ENCODE data around the gene C10orf88. TPM values are rescaled to one million over a fixed set of nuclear protein-coding genes. Genes with fewer than 3 reads are reported as not detected.

C10orf88 gene
- total and polyA plus RNA-seq, 4 experiments from 2014 or later = 8.1 to 12.3 (median 10.1) TPM

DNA sequence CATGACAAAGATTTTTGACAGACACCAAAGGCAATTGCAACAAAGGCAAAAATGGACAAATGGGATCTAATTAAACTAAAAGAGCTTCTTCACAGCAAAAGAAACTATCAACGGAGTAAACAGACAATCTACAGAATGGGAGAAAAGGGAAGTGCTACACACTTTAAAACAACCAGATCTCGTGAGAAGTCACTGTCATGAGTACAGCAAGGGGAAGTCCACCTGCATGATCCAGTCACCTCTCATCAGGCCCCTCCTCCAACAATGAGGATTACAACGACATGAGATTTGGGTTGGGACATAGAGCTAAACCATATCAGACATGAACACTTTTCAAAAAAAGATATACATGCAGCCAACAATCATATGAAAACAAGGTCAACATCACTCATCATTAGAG, 14.7 kb upstream of the C10orf88 start:
- H3K27me3 ChIP-seq (ENCODE audit: insufficient read depth, low read length) = no peaks in the 10 kb centered on the region
- Mint-ChIP-seq H3K36me3 (peaks cover 7 to 10% of the 10 kb centered on the region in 2 donors), H3K9me3 (peaks cover 0 to 39% (median 29%) of the 10 kb centered on the region in 8 donors), H3K4me3 (no peak overlapping the region), H3K27ac (no peak overlapping the region), H3K4me1 (no peaks in the 10 kb centered on the region), H3K27me3 (peaks cover 15 to 17% of the 10 kb centered on the region in 2 donors)
- no peaks in the 10 kb centered on the region for H3K9me3 ChIP-seq (ENCODE audit: control insufficient read depth in 1 of 2, low read length in 2 of 2)
- ChIA-PET POLR2A (ENCODE audit: partially characterized antibody) (no interaction called here), CTCF (ENCODE audit: partially characterized antibody) (interaction anchor here (1.3 to 1.7 kb wide), 2 partner anchors 11 kb away, joined by 3 to 6 read pairs; partner anchors contain the start of gene PSTK)
- H3K4me1 ChIP-seq (ENCODE audit: insufficient read depth, low read length) = no peaks in the 10 kb centered on the region
- no peak overlapping the region for H3K27ac ChIP-seq (ENCODE audit: low read depth, low read length)
- no peak for DNase-seq
- H3K4me3 ChIP-seq (ENCODE audit: low read length in 2 of 2) = no peak overlapping the region
- H3K36me3 ChIP-seq (ENCODE audit: insufficient read depth, low read length) = no peaks in the 10 kb centered on the region
- intact Hi-C loops (cut with micrococcal nuclease) = no loop called here

DNA sequence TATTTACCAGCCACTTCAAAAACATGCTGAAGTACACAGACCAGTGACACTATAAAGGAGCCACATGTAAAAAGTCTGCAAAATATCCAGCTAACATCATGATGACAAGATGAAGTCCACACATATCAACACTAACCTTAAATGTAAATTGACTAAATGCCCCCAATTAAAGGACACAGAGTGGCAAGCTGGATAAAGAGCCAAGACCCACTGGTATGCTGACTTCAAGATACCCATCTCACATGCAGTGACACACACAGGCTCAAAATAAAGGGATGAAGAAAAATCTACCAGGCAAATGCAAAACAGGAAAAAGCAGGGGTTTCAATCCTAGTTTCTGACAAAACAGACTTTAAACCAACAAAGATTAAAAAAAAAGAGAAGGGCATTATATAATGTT, 12.9 kb upstream of the C10orf88 start:
- no peaks in the 10 kb centered on the region for H3K27me3 ChIP-seq (ENCODE audit: insufficient read depth, low read length)
- Mint-ChIP-seq H3K27ac (no peak overlapping the region), H3K9me3 (peaks cover 0 to 44% (median 29%) of the 10 kb centered on the region in 8 donors), H3K4me3 (no peak overlapping the region), H3K4me1 (no peaks in the 10 kb centered on the region), H3K27me3 (peaks cover 12 to 19% of the 10 kb centered on the region in 2 donors), H3K36me3 (peaks cover 10 to 17% of the 10 kb centered on the region in 2 donors)
- H3K36me3 ChIP-seq (ENCODE audit: insufficient read depth, low read length) = no peaks in the 10 kb centered on the region
- no peak for DNase-seq
- H3K4me1 ChIP-seq (ENCODE audit: insufficient read depth, low read length) = no peaks in the 10 kb centered on the region
- intact Hi-C loops (cut with micrococcal nuclease) = no loop called here
- H3K27ac ChIP-seq (ENCODE audit: low read depth, low read length) = no peak overlapping the region
- CTCF ChIA-PET (ENCODE audit: partially characterized antibody) = interaction anchor here (1.2 to 1.5 kb wide), 4 partner anchors 9 to 13 kb away, joined by 3 to 4 read pairs (median 3); partner anchors contain the start of gene PSTK
- H3K9me3 ChIP-seq (ENCODE audit: control insufficient read depth in 1 of 2, low read length in 2 of 2) = no peaks in the 10 kb centered on the region
- POLR2A ChIA-PET (ENCODE audit: partially characterized antibody) = interaction anchor here (1.3 kb wide), 1 partner anchor 11 kb away, joined by 3 read pairs; no protein-coding TSS in a partner anchor
- H3K4me3 ChIP-seq (ENCODE audit: low read length in 2 of 2) = no peak overlapping the region

DNA sequence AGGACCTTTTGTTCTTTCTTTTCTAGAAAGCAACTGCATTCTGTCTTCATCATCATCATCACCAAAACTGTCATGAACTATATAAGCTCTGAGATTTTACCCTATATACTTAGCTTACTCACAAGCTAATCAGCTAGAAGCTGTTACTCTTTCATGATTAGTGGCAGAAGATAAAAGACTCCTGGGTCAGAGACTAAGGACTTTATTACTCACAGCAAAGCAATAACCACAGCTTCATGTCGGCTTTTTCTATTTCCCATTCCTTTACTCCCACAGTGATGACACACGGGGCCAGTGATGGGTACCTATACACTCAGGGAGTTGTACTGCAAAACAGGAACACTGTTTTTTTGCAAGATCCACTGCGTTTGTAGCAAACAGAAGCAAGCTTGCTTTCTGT, 8.4 kb upstream of the C10orf88 start:
- H3K4me1 ChIP-seq (ENCODE audit: insufficient read depth, low read length) = no peaks in the 10 kb centered on the region
- H3K36me3 ChIP-seq (ENCODE audit: insufficient read depth, low read length) = no peaks in the 10 kb centered on the region
- ChIA-PET CTCF (ENCODE audit: partially characterized antibody) (interaction anchor here (1.8 kb wide), 1 partner anchor 18 kb away, joined by 5 read pairs; the partner anchor contains the start of gene PSTK), POLR2A (ENCODE audit: partially characterized antibody) (no interaction called here)
- H3K4me3 ChIP-seq (ENCODE audit: low read length in 2 of 2) = no peak overlapping the region
- peaks cover 0 to 36% (median 20%) of the 10 kb centered on the region in 8 donors for H3K9me3 Mint-ChIP-seq
- intact Hi-C loops (cut with micrococcal nuclease) = no loop called here
- peaks cover 8 to 17% of the 10 kb centered on the region in 2 donors for H3K36me3 Mint-ChIP-seq
- peaks cover 9% of the 10 kb centered on the region in 2 donors for H3K27me3 Mint-ChIP-seq
- DNase-seq = no peak
- no peaks in the 10 kb centered on the region for H3K9me3 ChIP-seq (ENCODE audit: control insufficient read depth in 1 of 2, low read length in 2 of 2)
- H3K27ac ChIP-seq (ENCODE audit: low read depth, low read length) = no peak overlapping the region
- no peaks in the 10 kb centered on the region for H3K4me1 Mint-ChIP-seq
- no peaks in the 10 kb centered on the region for H3K27me3 ChIP-seq (ENCODE audit: insufficient read depth, low read length)
- no peak overlapping the region for H3K4me3 Mint-ChIP-seq
- no peak overlapping the region for H3K27ac Mint-ChIP-seq

DNA sequence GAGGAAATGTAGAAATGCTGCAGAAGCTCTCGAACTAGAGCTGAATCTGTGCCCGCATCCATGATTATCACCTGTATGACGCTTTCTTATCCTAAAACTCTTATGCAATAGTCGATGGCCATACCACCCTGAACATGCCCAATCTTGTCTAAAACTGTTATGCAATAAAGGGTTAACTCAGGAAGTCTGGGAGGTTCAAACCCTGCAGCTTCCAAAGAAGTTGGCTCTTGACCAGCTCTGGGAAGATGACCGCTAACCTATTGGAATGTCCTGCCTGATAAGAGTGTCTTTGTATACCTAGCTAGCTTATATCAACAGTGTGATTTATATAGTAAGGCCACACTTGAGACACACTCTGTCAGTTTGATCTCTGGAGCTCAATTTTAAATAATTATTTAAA, 3.4 kb upstream of the C10orf88 start:
- Mint-ChIP-seq H3K27ac (no peak overlapping the region), H3K4me3 (peak overlapping the region in 1 of 8 donors; percentile 12), H3K27me3 (peaks cover 3 to 4% of the 10 kb centered on the region in 2 donors), H3K9me3 (peaks cover 0 to 6% (median 1%) of the 10 kb centered on the region in 8 donors), H3K36me3 (peaks cover 8 to 10% of the 10 kb centered on the region in 2 donors), H3K4me1 (peaks cover 13 to 30% (median 22%) of the 10 kb centered on the region in 4 donors)
- POLR2A ChIA-PET (ENCODE audit: partially characterized antibody) = interaction anchor here (2.2 to 2.4 kb wide), 2 partner anchors 23 to 51 kb away, joined by 5 to 8 read pairs; partner anchors contain the start of genes ACADSB, IKZF5 and PSTK
- Histone ChIP-seq H3K27ac (ENCODE audit: low read depth, low read length) (no peak overlapping the region), H3K27me3 (ENCODE audit: insufficient read depth, low read length) (no peaks in the 10 kb centered on the region), H3K4me3 (ENCODE audit: low read length in 2 of 2) (no peak overlapping the region), H3K9me3 (ENCODE audit: control insufficient read depth in 1 of 2, low read length in 2 of 2) (no peaks in the 10 kb centered on the region), H3K36me3 (ENCODE audit: insufficient read depth, low read length) (no peaks in the 10 kb centered on the region), H3K4me1 (ENCODE audit: insufficient read depth, low read length) (peaks cover 18% of the 10 kb centered on the region)
- CTCF ChIA-PET (ENCODE audit: partially characterized antibody) = interaction anchor here (1.1 to 5.8 kb wide), 3 partner anchors 9 to 22 kb away, joined by 3 to 36 read pairs (median 6); partner anchors contain the start of gene PSTK
- DNase-seq = no peak
- intact Hi-C loops (cut with micrococcal nuclease) = loop anchor here (10.0 kb wide), 1 partner anchor 583 kb away; the partner anchor contains the start of gene PLEKHA1

DNA sequence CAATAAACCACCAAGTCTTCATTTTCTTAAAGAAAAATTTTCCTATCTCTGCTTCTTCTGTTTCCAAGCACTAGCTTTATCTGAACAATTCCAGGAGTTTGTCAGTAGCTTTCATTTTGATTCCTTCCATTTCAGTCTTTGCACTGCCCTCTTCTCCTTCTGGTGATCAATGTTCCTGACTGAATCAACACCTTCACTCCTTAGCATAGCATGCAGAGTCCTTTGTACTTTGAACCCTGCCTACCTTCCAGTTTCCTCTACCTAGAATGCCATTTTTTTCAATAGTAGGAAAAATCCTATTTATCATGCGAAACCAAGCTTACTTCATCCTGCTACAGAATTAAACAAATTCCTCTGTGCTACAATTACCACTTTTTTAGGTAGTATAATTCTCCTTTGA, 1.9 kb upstream of the C10orf88 start:
- no peaks in the 10 kb centered on the region for H3K9me3 ChIP-seq (ENCODE audit: control insufficient read depth in 1 of 2, low read length in 2 of 2)
- H3K36me3 Mint-ChIP-seq = peaks cover 5 to 11% of the 10 kb centered on the region in 2 donors
- H3K9me3 Mint-ChIP-seq = peaks cover 0 to 6% (median 1%) of the 10 kb centered on the region in 8 donors
- H3K27ac Mint-ChIP-seq = peak overlapping the region in 3 of 7 donors; percentile 11 to 31 (median 11)
- H3K27ac ChIP-seq (ENCODE audit: low read depth, low read length) = no peak overlapping the region
- peaks cover 0 to 3% of the 10 kb centered on the region in 2 donors for H3K27me3 Mint-ChIP-seq
- CTCF ChIA-PET (ENCODE audit: partially characterized antibody) = interaction anchor here (0.8 to 5.8 kb wide), 3 partner anchors 24 to 52 kb away, joined by 3 to 36 read pairs (median 3); partner anchors contain the start of genes IKZF5 and PSTK
- H3K4me3 ChIP-seq (ENCODE audit: low read length in 2 of 2) = no peak overlapping the region
- no peak for DNase-seq
- intact Hi-C loops (cut with micrococcal nuclease) = loop anchor here (2.0 to 10.0 kb wide), 2 partner anchors 77 to 581 kb away; partner anchors contain the start of genes FAM24B and PLEKHA1
- H3K4me1 ChIP-seq (ENCODE audit: insufficient read depth, low read length) = peaks cover 27% of the 10 kb centered on the region
- H3K4me3 Mint-ChIP-seq = no peak overlapping the region
- H3K27me3 ChIP-seq (ENCODE audit: insufficient read depth, low read length) = no peaks in the 10 kb centered on the region
- POLR2A ChIA-PET (ENCODE audit: partially characterized antibody) = interaction anchor here (1.4 kb wide), 1 partner anchor 10 kb away, joined by 3 read pairs; no protein-coding TSS in a partner anchor
- H3K36me3 ChIP-seq (ENCODE audit: insufficient read depth, low read length) = no peaks in the 10 kb centered on the region
- peaks cover 17 to 36% (median 28%) of the 10 kb centered on the region in 4 donors for H3K4me1 Mint-ChIP-seq

DNA sequence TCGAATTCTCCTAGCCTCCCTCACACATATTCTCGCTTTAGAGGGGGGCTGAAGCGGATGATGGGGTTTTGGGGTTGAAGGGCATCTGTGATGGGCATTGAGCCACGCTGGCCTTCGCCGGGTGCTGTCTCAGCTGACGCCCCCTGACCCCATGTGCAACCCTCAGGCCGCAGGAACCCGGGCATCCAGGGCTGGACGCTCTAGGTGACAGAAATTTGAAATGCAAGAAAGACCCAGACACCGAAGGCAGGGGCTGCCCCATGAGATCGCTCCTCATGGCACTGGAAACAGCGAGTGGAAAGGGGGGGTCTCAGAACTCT, 664 bp upstream of the C10orf88 start:
- H3K9me3 ChIP-seq (ENCODE audit: control insufficient read depth in 1 of 2, low read length in 2 of 2) = no peaks in the 10 kb centered on the region
- intact Hi-C loops (cut with micrococcal nuclease) = loop anchor here (1.0 to 10.0 kb wide), 6 partner anchors 26 to 580 kb away; partner anchors contain the start of genes BUB3, FAM24B, IKZF5 and PLEKHA1
- Mint-ChIP-seq H3K4me1 (peaks cover 17 to 43% (median 32%) of the 10 kb centered on the region in 4 donors), H3K4me3 (peak overlapping the region in 7 of 8 donors; percentile 90 to 97 (median 91)), H3K27ac (peak overlapping the region in 3 of 7 donors; percentile 93 to 98 (median 97)), H3K27me3 (peaks cover 0 to 2% of the 10 kb centered on the region in 2 donors), H3K36me3 (peaks cover 10 to 16% of the 10 kb centered on the region in 2 donors), H3K9me3 (peaks cover 0 to 6% (median 1%) of the 10 kb centered on the region in 8 donors)
- H3K4me3 ChIP-seq (ENCODE audit: low read length in 2 of 2) = peak overlapping the region; percentile 26 to 73
- no peak overlapping the region for H3K27ac ChIP-seq (ENCODE audit: low read depth, low read length)
- no peaks in the 10 kb centered on the region for H3K36me3 ChIP-seq (ENCODE audit: insufficient read depth, low read length)
- CTCF ChIA-PET (ENCODE audit: partially characterized antibody) = interaction anchor here (1.2 to 5.8 kb wide), 4 partner anchors 25 to 1026 kb away, joined by 3 to 36 read pairs (median 3); partner anchors contain the start of genes IKZF5 and PSTK
- no peaks in the 10 kb centered on the region for H3K27me3 ChIP-seq (ENCODE audit: insufficient read depth, low read length)
- peaks cover 27% of the 10 kb centered on the region for H3K4me1 ChIP-seq (ENCODE audit: insufficient read depth, low read length)
- POLR2A ChIA-PET (ENCODE audit: partially characterized antibody) = interaction anchor here (0.9 to 2.2 kb wide), 10 partner anchors 10 to 580 kb away, joined by 3 to 41 read pairs (median 6); partner anchors contain the start of genes ACADSB, BUB3, FAM24B and IKZF5
- no peak for DNase-seq

DNA sequence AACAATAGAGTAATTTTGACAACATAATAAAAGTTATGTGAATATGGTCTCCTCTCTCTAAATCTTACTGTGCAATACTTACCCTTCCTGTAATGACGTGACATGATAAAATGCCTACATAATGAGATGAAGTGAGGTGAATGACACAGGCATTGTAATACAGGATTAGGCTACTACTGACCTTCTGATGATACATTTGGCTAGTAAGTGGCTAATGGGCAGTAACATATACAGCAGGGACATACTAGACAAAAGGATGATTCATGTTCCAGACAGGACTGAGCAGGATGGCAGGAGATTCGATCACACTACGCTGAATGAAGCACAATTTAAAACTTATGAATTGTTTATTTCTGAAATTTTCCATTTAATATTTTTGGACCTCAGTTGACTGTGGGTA, 4.7 kb downstream of the C10orf88 start:
- CTCF ChIA-PET (ENCODE audit: partially characterized antibody) = interaction anchor here (1.4 kb wide), 1 partner anchor 31 kb away, joined by 4 read pairs; the partner anchor contains the start of gene PSTK
- peaks cover 3% of the 10 kb centered on the region for H3K36me3 ChIP-seq (ENCODE audit: insufficient read depth, low read length)

More for the DNA sequence above, 4.7 kb downstream of the C10orf88 start:
- H3K4me1 Mint-ChIP-seq = peaks cover 21 to 31% (median 27%) of the 10 kb centered on the region in 4 donors
- no peaks in the 10 kb centered on the region for H3K9me3 ChIP-seq (ENCODE audit: control insufficient read depth in 1 of 2, low read length in 2 of 2)
- H3K36me3 Mint-ChIP-seq = peaks cover 39 to 44% of the 10 kb centered on the region in 2 donors
- H3K4me3 Mint-ChIP-seq = no peak overlapping the region
- H3K4me3 ChIP-seq (ENCODE audit: low read length in 2 of 2) = no peak overlapping the region
- intact Hi-C loops (cut with micrococcal nuclease) = no loop called here
- no peak for DNase-seq
- no peak overlapping the region for H3K27ac ChIP-seq (ENCODE audit: low read depth, low read length)
- no peaks in the 10 kb centered on the region for H3K27me3 Mint-ChIP-seq
- no peak overlapping the region for H3K27ac Mint-ChIP-seq
- no peaks in the 10 kb centered on the region for H3K27me3 ChIP-seq (ENCODE audit: insufficient read depth, low read length)
- POLR2A ChIA-PET (ENCODE audit: partially characterized antibody) = no interaction called here
- peaks cover 20% of the 10 kb centered on the region for H3K4me1 ChIP-seq (ENCODE audit: insufficient read depth, low read length)
- H3K9me3 Mint-ChIP-seq = peaks cover 0 to 7% (median 1%) of the 10 kb centered on the region in 8 donors

All from CD4-positive, alpha-beta memory T cell (primary cell).